GM23338 (cell line): ENCODE results near the gene LTBP2. TPM values are rescaled to one million over a fixed set of nuclear protein-coding genes. Genes with fewer than 3 reads are reported as not detected.

ENCODE experiments used
- ATAC-seq: fragments of 200-7000 bp; cut with Tn5 transposase; 3 replicates; pipeline ENCODE4 v1.9.1; 2020
- DNase-seq: peaks from one replicate; pipeline ENCODE4 v3.0.0-alpha.2; 2015; ENCODE audit warnings: low spot score
- H2AFZ ChIP-seq: fragments of 200-600 bp; sonication (generic); 2 replicates; pipeline ENCODE4 v1.8.0; 2016; ENCODE audit warnings: antibody characterized with exemption, mild to moderate bottlenecking, moderate library complexity
- H3F3A ChIP-seq: fragments of 200-600 bp; sonication (generic); replicated peaks from 2 replicates; pipeline ENCODE4 v1.8.0; 2017; ENCODE audit warnings: antibody characterized with exemption, mixed run types, low read depth
- H3K27ac ChIP-seq: fragments of 200-600 bp; sonication (generic); 2 replicates; pipeline ENCODE4 v1.6.1; 2016; ENCODE audit warnings: low read depth
- H3K27me3 ChIP-seq: fragments of 200-600 bp; sonication (generic); 2 replicates; pipeline ENCODE4 v1.8.0; 2016; ENCODE audit warnings: mild to moderate bottlenecking, mixed run types, moderate library complexity; ENCODE audit not compliant: insufficient read depth
- H3K36me3 ChIP-seq: fragments of 200-600 bp; sonication (generic); 2 replicates; pipeline ENCODE4 v1.8.0; 2016; ENCODE audit warnings: mild to moderate bottlenecking; ENCODE audit not compliant: insufficient read depth
- H3K4me1 ChIP-seq: fragments of 200-600 bp; sonication (generic); 2 replicates; pipeline ENCODE4 v1.8.0; 2016; ENCODE audit warnings: mild to moderate bottlenecking, moderate library complexity; ENCODE audit not compliant: insufficient read depth
- H3K4me2 ChIP-seq: fragments of 200-600 bp; sonication (generic); 2 replicates; pipeline ENCODE4 v1.7.1; 2017; ENCODE audit warnings: mixed run types
- H3K4me3 ChIP-seq: fragments of 200-600 bp; sonication (generic); 2 replicates; pipeline ENCODE4 v1.6.1; 2016; ENCODE audit warnings: mixed run types
- H3K79me2 ChIP-seq: fragments of 200-600 bp; sonication (generic); replicated peaks from 2 replicates; pipeline ENCODE4 v1.8.0; 2017; ENCODE audit warnings: mild to moderate bottlenecking; ENCODE audit not compliant: insufficient read depth
- H3K9me2 ChIP-seq: fragments of 200-600 bp; sonication (generic); 2 replicates; pipeline ENCODE4 v1.8.0; 2017; ENCODE audit not compliant: insufficient read depth
- H4K20me1 ChIP-seq: fragments of 200-600 bp; sonication (generic); replicated peaks from 2 replicates; pipeline ENCODE4 v1.8.0; 2017; ENCODE audit warnings: mild to moderate bottlenecking; ENCODE audit not compliant: insufficient read depth
- H3K27ac Mint-ChIP-seq: 2 replicates; pipeline ENCODE4 v1.8.0; 2020; ENCODE audit warnings: inconsistent platforms, mild to moderate bottlenecking, moderate library complexity, mixed read lengths
- H3K27me3 Mint-ChIP-seq: 3 replicates; pipeline ENCODE4 v1.8.0; 2022; ENCODE audit warnings: low read depth, mild to moderate bottlenecking, moderate library complexity, mixed read lengths, inconsistent platforms; ENCODE audit not compliant: insufficient read depth, poor library complexity
- H3K36me3 Mint-ChIP-seq: 3 replicates; pipeline ENCODE4 v1.8.0; 2021; ENCODE audit warnings: low read depth, mild to moderate bottlenecking, inconsistent platforms, moderate library complexity, mixed read lengths
- H3K4me1 Mint-ChIP-seq: 3 replicates; pipeline ENCODE4 v1.8.0; 2020; ENCODE audit warnings: mild to moderate bottlenecking, inconsistent platforms, mixed read lengths
- H3K4me3 Mint-ChIP-seq: 3 replicates; pipeline ENCODE4 v1.8.0; 2021; ENCODE audit warnings: moderate library complexity, mild to moderate bottlenecking, inconsistent platforms, mixed read lengths
- H3K9me3 Mint-ChIP-seq: 3 replicates; pipeline ENCODE4 v1.8.0; 2020; ENCODE audit warnings: moderate library complexity, mild to moderate bottlenecking, inconsistent platforms, mixed read lengths
- CREB1 ChIP-seq: fragments of 250-450 bp; sonication (Bioruptor Pico); IDR thresholded peaks from 2 replicates; pipeline ENCODE4 v1.5.0; 2020; ENCODE audit warnings: low read depth, mild to moderate bottlenecking, moderate library complexity
- CTCF ChIP-seq, 2 experiments: fragments of 200-600 bp in 1 of 2; sonication (generic) in 1 of 2; conservative IDR thresholded peaks; 2 replicates each; pipeline versions ENCODE4 v1.5.1 to v1.6.1; 2016 to 2017; ENCODE audit warnings: antibody characterized with exemption in 2 of 2, low read depth in 2 of 2, mild to moderate bottlenecking in 2 of 2, moderate library complexity in 1 of 2
- EZH2 ChIP-seq: fragments of 200-600 bp; sonication (generic); IDR thresholded peaks from one replicate; pipeline ENCODE4 v1.8.0; 2017; ENCODE audit warnings: antibody characterized with exemption, mild to moderate bottlenecking, low read depth; ENCODE audit not compliant: unreplicated experiment
- EZH2phosphoT487 ChIP-seq: fragments of 200-600 bp; sonication (generic); IDR thresholded peaks from one replicate; pipeline ENCODE4 v1.8.1; 2018; ENCODE audit warnings: antibody characterized with exemption; ENCODE audit not compliant: unreplicated experiment
- JUNB ChIP-seq: IDR thresholded peaks from one replicate; pipeline ENCODE4 v1.6.1; 2016; ENCODE audit warnings: antibody characterized with exemption; ENCODE audit not compliant: unreplicated experiment
- NANOG ChIP-seq: IDR thresholded peaks from 2 replicates; pipeline ENCODE4 v1.6.1; 2016; ENCODE audit warnings: antibody characterized with exemption, borderline replicate concordance
- POLR2AphosphoS5 ChIP-seq: IDR thresholded peaks from 2 replicates; pipeline ENCODE4 v1.6.1; 2016; ENCODE audit warnings: antibody characterized with exemption, low read depth
- REST ChIP-seq: IDR thresholded peaks from one replicate; pipeline ENCODE4 v1.6.1; 2018; ENCODE audit warnings: antibody characterized with exemption; ENCODE audit not compliant: unreplicated experiment
- STAT1 ChIP-seq: IDR thresholded peaks from one replicate; pipeline ENCODE4 v1.6.1; 2016; ENCODE audit warnings: antibody characterized with exemption; ENCODE audit not compliant: unreplicated experiment
- ZNF331 ChIP-seq: fragments of 250-450 bp; sonication (Bioruptor Pico); IDR thresholded peaks from 2 replicates; pipeline ENCODE4 v1.5.0; 2020; ENCODE audit warnings: low read depth, mild to moderate bottlenecking, moderate library complexity
- ZNF462 ChIP-seq: fragments of 250-450 bp; sonication (Bioruptor Pico); IDR thresholded peaks from 2 replicates; pipeline ENCODE4 v1.5.0; 2020; ENCODE audit warnings: mild to moderate bottlenecking, moderate library complexity
- polyA plus RNA-seq: library from polyadenylated mRNA; unstranded; fragments of >200 nt; fragmentation: Nextera tagmentation; extraction: Ambion mirVana; gene quantifications from 2 replicates; pipeline ENCODE4 v1.2.1, GENCODE V29; 2016
- total RNA-seq: library from RNA; depleted of rRNA; stranded (reverse); fragments of >200 nt; shearing (Covaris generic); gene quantifications from 2 replicates; pipeline ENCODE4 v1.2.3, GENCODE V29; 2014

The LTBP2 gene
- total and polyA plus RNA-seq, 2 experiments from 2014 or later: 0.27 to 0.49 TPM

- no peaks in the 10 kb centered on the region for H3K36me3 ChIP-seq
- no peak overlapping the region for H2AFZ ChIP-seq
- Mint-ChIP-seq H3K27ac (no peak overlapping the region), H3K9me3 (no peaks in the 10 kb centered on the region), H3K4me1 (peaks cover 30% of the 10 kb centered on the region), H3K4me3 (no peak overlapping the region), H3K36me3 (no peaks in the 10 kb centered on the region), H3K27me3 (peaks cover under 1% of the 10 kb centered on the region)
- DNase-seq: no peak
- H3K79me2 ChIP-seq: no peaks in the 10 kb centered on the region
- no peak for ATAC-seq
- H3F3A ChIP-seq: no peaks in the 10 kb centered on the region
- no peak overlapping the region for H3K4me2 ChIP-seq
- H4K20me1 ChIP-seq: no peaks in the 10 kb centered on the region
- no peak overlapping the region for H3K27ac ChIP-seq
- no peak for TF ChIP-seq ZNF331 (CRISPR knock-in tag)
- no peak for TF ChIP-seq STAT1
- TF ChIP-seq JUNB: no peak
- TF ChIP-seq EZH2: no peak
- H3K9me2 ChIP-seq: no peaks in the 10 kb centered on the region
- H3K4me1 ChIP-seq: peaks cover 11% of the 10 kb centered on the region; the same call in 1 of the 2 replicates
- no peaks in the 10 kb centered on the region for H3K27me3 ChIP-seq
- H3K4me3 ChIP-seq: no peak overlapping the region
Measured at GRCh38 chr14:74635847-74636246, 23.8 kb upstream of the LTBP2 start.

GRCh38 chr14:74634964-74635363, 22.9 kb upstream of the LTBP2 start:
- Mint-ChIP-seq H3K4me1 (peaks cover 35% of the 10 kb centered on the region), H3K4me3 (no peak overlapping the region), H3K27me3 (peaks cover 5% of the 10 kb centered on the region), H3K36me3 (no peaks in the 10 kb centered on the region), H3K9me3 (no peaks in the 10 kb centered on the region), H3K27ac (no peak overlapping the region)
- no peaks in the 10 kb centered on the region for H3K27me3 ChIP-seq
- no peak overlapping the region for H3K4me3 ChIP-seq
- no peaks in the 10 kb centered on the region for H3K9me2 ChIP-seq
- DNase-seq: no peak
- H2AFZ ChIP-seq: no peak overlapping the region
- H4K20me1 ChIP-seq: no peaks in the 10 kb centered on the region
- H3F3A ChIP-seq: no peaks in the 10 kb centered on the region
- H3K36me3 ChIP-seq: no peaks in the 10 kb centered on the region
- no peak for ATAC-seq
- H3K27ac ChIP-seq: no peak overlapping the region
- H3K79me2 ChIP-seq: no peaks in the 10 kb centered on the region
- peaks cover 12% of the 10 kb centered on the region; the same call in 1 of the 2 replicates for H3K4me1 ChIP-seq
- no peak overlapping the region for H3K4me2 ChIP-seq
- TF ChIP-seq CREB1 (CRISPR knock-in tag): no peak
- no peak for TF ChIP-seq ZNF331 (CRISPR knock-in tag)
- no peak for TF ChIP-seq NANOG
- TF ChIP-seq EZH2phosphoT487: no peak
- TF ChIP-seq ZNF462: no peak
- no peak for TF ChIP-seq CTCF (conservative IDR thresholded peaks at IDR 0.05; ENCODE audit: low read depth in 2 of 2)
- no peak for TF ChIP-seq EZH2
- no peak for TF ChIP-seq JUNB
- no peak for TF ChIP-seq POLR2AphosphoS5
- TF ChIP-seq REST: no peak
